ENCODE data around the gene PI4K2A.

PI4K2A gene

GRCh38 chr10:97664282-97664850 lies 23.9 kb downstream of the PI4K2A start:
- TF ChIP-seq CTCF (IDR thresholded peaks at IDR 0.05; ENCODE audit: low read depth, low read length): no peak
- no peak overlapping the region for H3K4me3 ChIP-seq (ENCODE audit: low read depth, low read length)

GRCh38 chr10:97666992-97667391 lies 26.5 kb downstream of the PI4K2A start:
- no peak for TF ChIP-seq CTCF (IDR thresholded peaks at IDR 0.05; ENCODE audit: low read depth, low read length)
- H3K4me3 ChIP-seq (ENCODE audit: low read depth, low read length): no peak overlapping the region

- TF ChIP-seq CTCF (IDR thresholded peaks at IDR 0.05; ENCODE audit: low read depth, low read length): no peak
- no peak overlapping the region for H3K4me3 ChIP-seq (ENCODE audit: low read depth, low read length)
These were observed 27.0 kb downstream of the PI4K2A start for GRCh38 chr10:97667463-97667862.

- TF ChIP-seq CTCF (IDR thresholded peaks at IDR 0.05; ENCODE audit: low read depth, low read length): no peak
- H3K4me3 ChIP-seq (ENCODE audit: low read depth, low read length): no peak overlapping the region
These were observed 29.1 kb downstream of the PI4K2A start for GRCh38 chr10:97669571-97669970.

GRCh38 chr10:97673736-97674525 lies 33.5 kb downstream of the PI4K2A start:
- no peak overlapping the region for H3K4me3 ChIP-seq (ENCODE audit: low read depth, low read length)
- no peak for TF ChIP-seq CTCF (IDR thresholded peaks at IDR 0.05; ENCODE audit: low read depth, low read length)

- no peak for TF ChIP-seq CTCF (IDR thresholded peaks at IDR 0.05; ENCODE audit: low read depth, low read length)
- H3K4me3 ChIP-seq (ENCODE audit: low read depth, low read length): no peak overlapping the region
These were observed 34.8 kb downstream of the PI4K2A start for GRCh38 chr10:97675222-97675621.
